ENCODE results near the gene ARMCX4. TPM values are rescaled to one million over a fixed set of nuclear protein-coding genes. Genes with fewer than 3 reads are reported as not detected.

The ARMCX4 gene
- total and polyA plus RNA-seq, 2 of the 8 experiments (the other 6 are each of a cell fraction or from before 2014, with no cell fraction given): 3.7 to 14.5 TPM

GRCh38 chrX:101452056-101452455 lies 33.2 kb upstream of the ARMCX4 start:
- H4K20me1 ChIP-seq (replicated peaks in 1 of 2; ENCODE audit: control insufficient read depth in 1 of 2, insufficient read depth in 2 of 2, low read length in 2 of 2): no peaks in the 10 kb centered on the region
- H3K18ac ChIP-seq (ENCODE audit: extremely low read depth, low read length): no peak overlapping the region
- H2BK5ac ChIP-seq (ENCODE audit: low read depth, low read length): no peak overlapping the region
- ChIA-PET POLR2A (ENCODE audit: partially characterized antibody) (no interaction called here), CTCF (ENCODE audit: partially characterized antibody) (no interaction called here)
- H4K8ac ChIP-seq (ENCODE audit: extremely low read depth, insufficient read depth, low read length): no peak overlapping the region
- H3K4me1 ChIP-seq (replicated peaks in 1 of 4; ENCODE audit: control insufficient read depth in 3 of 4, insufficient read depth in 4 of 4, low read length in 3 of 4): no peaks in the 10 kb centered on the region
- H2BK12ac ChIP-seq (ENCODE audit: low read depth, low read length): no peak overlapping the region
- no peak overlapping the region for H2BK20ac ChIP-seq (ENCODE audit: low read length)
- no peaks in the 10 kb centered on the region for H3K36me3 ChIP-seq (ENCODE audit: control insufficient read depth in 2 of 4, insufficient read depth in 4 of 4, low read length in 3 of 4)
- no peak for DNase-seq (ENCODE audit: low read depth in 1 of 2, low spot score in 2 of 2)
- no peak overlapping the region for H2AK5ac ChIP-seq (ENCODE audit: low read depth, low read length)
- H3K4me3 ChIP-seq (ENCODE audit: extremely low read depth in 1 of 4, insufficient read depth in 2 of 4, low read depth in 3 of 4, low read length in 4 of 4): no peak overlapping the region
- H3K56ac ChIP-seq (replicated peaks; ENCODE audit: insufficient read length, low read depth, low read length): no peak overlapping the region
- H3K9ac ChIP-seq (replicated peaks in 1 of 4; ENCODE audit: extremely low read depth in 1 of 4, low read depth in 3 of 4, low read length in 3 of 4): no peak overlapping the region
- H3K79me2 ChIP-seq (ENCODE audit: control insufficient read depth in 1 of 2, insufficient read depth in 2 of 2, low read length in 2 of 2): no peaks in the 10 kb centered on the region
- H4K91ac ChIP-seq (replicated peaks; ENCODE audit: insufficient read length, low read length): no peak overlapping the region
- H2AFZ ChIP-seq (ENCODE audit: low read length): no peak overlapping the region
- H2BK15ac ChIP-seq (ENCODE audit: low read length): no peak overlapping the region
- H3K14ac ChIP-seq (ENCODE audit: insufficient read length): no peak overlapping the region
- no peak for FAIRE-seq
- no peak overlapping the region for H3K4me2 ChIP-seq (ENCODE audit: insufficient read depth in 1 of 2, low read depth in 2 of 2, low read length in 2 of 2)
- no peaks in the 10 kb centered on the region for H3K23me2 ChIP-seq (ENCODE audit: low read depth, low read length)
- H2BK120ac ChIP-seq (replicated peaks; ENCODE audit: low read depth, low read length): no peak overlapping the region
- no peak overlapping the region for H4K5ac ChIP-seq (ENCODE audit: insufficient read length, low read depth, low read length)
- WGBS, 2 experiments (ENCODE audit: extremely low coverage in 1 of 2, insufficient coverage in 1 of 2, insufficient read length in 1 of 2, insufficient replicate concordance in 2 of 2, low coverage in 1 of 2, low lambda C conversion rate in 2 of 2, missing lambda C conversion rate in 1 of 2): 91% methylated on average over 3 of the region's 3 CpGs; no CpG with 5 or more reads in 1 of the 2 experiments
- no peak overlapping the region for H3K27ac ChIP-seq (ENCODE audit: low read depth, low read length)
- H3K79me1 ChIP-seq (ENCODE audit: low read depth, low read length): no peaks in the 10 kb centered on the region
- H3K27me3 ChIP-seq (replicated peaks in 1 of 4; ENCODE audit: control insufficient read depth in 3 of 4, extremely low read depth in 1 of 4, insufficient read depth in 3 of 4, low read length in 3 of 4): no peaks in the 10 kb centered on the region
- H3K9me3 ChIP-seq (ENCODE audit: insufficient read depth in 2 of 2, low read depth in 1 of 2, low read length in 1 of 2): no peaks in the 10 kb centered on the region
- no peak overlapping the region for H3K4ac ChIP-seq (replicated peaks; ENCODE audit: insufficient read length, low read depth, low read length)
- no peak overlapping the region for H3K23ac ChIP-seq (ENCODE audit: insufficient read length)
- TF ChIP-seq BACH1 (IDR thresholded peaks at IDR 0.05; ENCODE audit: low read length) (no peak), SIN3A (conservative IDR thresholded peaks at IDR 0.05 in 1 of 2, IDR thresholded peaks at IDR 0.05 in 1 of 2; ENCODE audit: low read depth in 1 of 2, low read length in 2 of 2) (no peak), PHF8 (conservative IDR thresholded peaks at IDR 0.05; ENCODE audit: low read depth, low read length) (no peak), MAFK (IDR thresholded peaks at IDR 0.05; ENCODE audit: low read depth, low read length) (no peak), YY1 (IDR thresholded peaks at IDR 0.05; ENCODE audit: low read depth, low read length) (no peak), RAD21 (IDR thresholded peaks at IDR 0.05 in 1 of 2, conservative IDR thresholded peaks at IDR 0.05 in 1 of 2; ENCODE audit: low read depth in 2 of 2, low read length in 2 of 2) (no peak), EZH2 (IDR thresholded peaks at IDR 0.05; ENCODE audit: low read depth, low read length, severe bottlenecking) (no peak), CEBPB (IDR thresholded peaks at IDR 0.05; ENCODE audit: low read depth, low read length) (no peak), GABPA (IDR thresholded peaks at IDR 0.05; ENCODE audit: borderline replicate concordance, insufficient read depth, low read length) (no peak), CTCF (IDR thresholded peaks at IDR 0.05; ENCODE audit: control extremely low read depth in 1 of 3, insufficient read depth in 1 of 3, low read depth in 1 of 3, low read length in 3 of 3) (no peak), FOSL1 (IDR thresholded peaks at IDR 0.05; ENCODE audit: insufficient read depth, low read depth, low read length) (no peak), CBX8 (IDR thresholded peaks at IDR 0.05; ENCODE audit: borderline replicate concordance, low read depth, low read length) (no peak)

Data from H1 (cell line).